HFFc6 (cell line): ENCODE measurements around the gene IL31RA. TPM values are rescaled to one million over a fixed set of nuclear protein-coding genes. Genes with fewer than 3 reads are reported as not detected.

Source experiments
- DNase-seq: peaks from one replicate; pipeline ENCODE4 v3.0.0-alpha.2; 2018
- H3K27ac Mint-ChIP-seq: 2 replicates; pipeline ENCODE4 v1.8.0; 2020; ENCODE audit warnings: mild to moderate bottlenecking, mixed read lengths
- H3K27me3 Mint-ChIP-seq: 2 replicates; pipeline ENCODE4 v1.8.0; 2021; ENCODE audit warnings: mild to moderate bottlenecking, moderate library complexity, mixed read lengths; ENCODE audit not compliant: insufficient read depth
- H3K36me3 Mint-ChIP-seq: 2 replicates; pipeline ENCODE4 v1.8.0; 2021; ENCODE audit warnings: low read depth, mixed read lengths
- H3K4me1 Mint-ChIP-seq: 2 replicates; pipeline ENCODE4 v1.8.0; 2020; ENCODE audit warnings: low read depth, mixed read lengths
- H3K4me3 Mint-ChIP-seq: 2 replicates; pipeline ENCODE4 v1.8.0; 2020; ENCODE audit warnings: mild to moderate bottlenecking, moderate library complexity, mixed read lengths
- H3K9me3 Mint-ChIP-seq: 2 replicates; pipeline ENCODE4 v1.8.0; 2020; ENCODE audit warnings: mild to moderate bottlenecking, mixed read lengths
- total RNA-seq, 6 experiments: library from RNA; stranded (reverse); fragmentation: NEBNext Ultra II Directional; extraction: Animal tissue kit (Norgen Biotek cat#: 25700); gene quantifications; 2 replicates in 1 of 6; 3 replicates in 5 of 6; pipeline ENCODE4 v1.2.3, GENCODE V29; 2021
- TF ChIP-seq, protein P1 (sequence below): fragments of 200-600 bp; sonication (generic); IDR thresholded peaks from 2 replicates; pipeline ENCODE4 v1.5.0; 2021; ENCODE audit warnings: antibody characterized with exemption, mild to moderate bottlenecking

The IL31RA gene
- total RNA-seq, 6 experiments from 2014 or later = 0.12 to 0.26 (median 0.19) TPM; not detected in 2

DNA sequence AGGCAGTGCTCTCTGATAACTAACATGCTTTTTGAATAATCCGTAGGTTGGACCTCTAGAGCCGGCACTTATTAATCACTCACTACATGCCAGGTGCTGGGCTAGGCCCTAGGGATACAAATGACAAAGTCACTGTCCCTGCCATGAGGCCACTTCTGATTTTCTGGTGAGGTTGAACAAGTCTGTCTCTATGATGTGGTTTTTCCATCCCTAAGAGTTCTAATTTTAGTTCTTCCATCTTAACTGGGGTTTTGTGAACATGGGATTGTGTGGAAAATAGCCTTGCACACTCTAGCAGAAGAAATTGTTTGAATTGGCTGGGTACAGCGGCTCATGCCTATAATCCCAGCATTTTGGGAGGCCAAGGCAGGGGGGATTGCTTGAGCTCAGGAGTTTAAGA is 64.6 kb downstream of the IL31RA start:
- no peaks in the 10 kb centered on the region for H3K36me3 Mint-ChIP-seq
- peaks cover 6% of the 10 kb centered on the region for H3K27me3 Mint-ChIP-seq
- TF ChIP-seq, protein P1, sequence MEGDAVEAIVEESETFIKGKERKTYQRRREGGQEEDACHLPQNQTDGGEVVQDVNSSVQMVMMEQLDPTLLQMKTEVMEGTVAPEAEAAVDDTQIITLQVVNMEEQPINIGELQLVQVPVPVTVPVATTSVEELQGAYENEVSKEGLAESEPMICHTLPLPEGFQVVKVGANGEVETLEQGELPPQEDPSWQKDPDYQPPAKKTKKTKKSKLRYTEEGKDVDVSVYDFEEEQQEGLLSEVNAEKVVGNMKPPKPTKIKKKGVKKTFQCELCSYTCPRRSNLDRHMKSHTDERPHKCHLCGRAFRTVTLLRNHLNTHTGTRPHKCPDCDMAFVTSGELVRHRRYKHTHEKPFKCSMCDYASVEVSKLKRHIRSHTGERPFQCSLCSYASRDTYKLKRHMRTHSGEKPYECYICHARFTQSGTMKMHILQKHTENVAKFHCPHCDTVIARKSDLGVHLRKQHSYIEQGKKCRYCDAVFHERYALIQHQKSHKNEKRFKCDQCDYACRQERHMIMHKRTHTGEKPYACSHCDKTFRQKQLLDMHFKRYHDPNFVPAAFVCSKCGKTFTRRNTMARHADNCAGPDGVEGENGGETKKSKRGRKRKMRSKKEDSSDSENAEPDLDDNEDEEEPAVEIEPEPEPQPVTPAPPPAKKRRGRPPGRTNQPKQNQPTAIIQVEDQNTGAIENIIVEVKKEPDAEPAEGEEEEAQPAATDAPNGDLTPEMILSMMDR = no peak
- 0 out of 2 replicates have a peak, but pooled peaks cover 6% of the 10 kb centered on the region for H3K4me1 Mint-ChIP-seq
- H3K27ac Mint-ChIP-seq = no peak overlapping the region
- no peaks in the 10 kb centered on the region for H3K9me3 Mint-ChIP-seq
- DNase-seq = no peak
- no peak overlapping the region for H3K4me3 Mint-ChIP-seq

DNA sequence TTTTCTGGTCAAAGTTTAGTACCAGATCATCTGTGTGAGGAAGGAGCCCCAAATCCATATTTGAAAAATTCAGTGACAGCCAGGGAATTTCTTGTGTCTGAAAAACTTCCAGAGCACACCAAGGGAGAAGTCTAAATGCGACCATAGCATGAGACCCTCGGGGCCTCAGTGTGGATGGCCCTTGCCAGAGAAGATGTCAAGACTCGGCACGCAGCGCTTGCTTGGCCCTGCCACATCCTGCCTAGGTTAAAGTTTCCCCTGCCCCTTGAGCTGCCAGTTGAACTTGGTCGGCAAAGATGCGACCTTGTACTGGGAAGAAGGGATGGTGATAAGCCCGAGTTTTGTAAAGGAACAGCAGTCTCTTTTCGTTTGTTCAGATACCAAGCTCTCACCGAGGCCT is 65.8 kb downstream of the IL31RA start:
- Mint-ChIP-seq H3K4me1 (0 out of 2 replicates have a peak, but pooled peaks cover 6% of the 10 kb centered on the region), H3K27me3 (peaks cover 7% of the 10 kb centered on the region), H3K36me3 (no peaks in the 10 kb centered on the region), H3K9me3 (no peaks in the 10 kb centered on the region), H3K27ac (no peak overlapping the region), H3K4me3 (no peak overlapping the region)
- no peak for DNase-seq
- TF ChIP-seq, protein P1 = no peak

DNA sequence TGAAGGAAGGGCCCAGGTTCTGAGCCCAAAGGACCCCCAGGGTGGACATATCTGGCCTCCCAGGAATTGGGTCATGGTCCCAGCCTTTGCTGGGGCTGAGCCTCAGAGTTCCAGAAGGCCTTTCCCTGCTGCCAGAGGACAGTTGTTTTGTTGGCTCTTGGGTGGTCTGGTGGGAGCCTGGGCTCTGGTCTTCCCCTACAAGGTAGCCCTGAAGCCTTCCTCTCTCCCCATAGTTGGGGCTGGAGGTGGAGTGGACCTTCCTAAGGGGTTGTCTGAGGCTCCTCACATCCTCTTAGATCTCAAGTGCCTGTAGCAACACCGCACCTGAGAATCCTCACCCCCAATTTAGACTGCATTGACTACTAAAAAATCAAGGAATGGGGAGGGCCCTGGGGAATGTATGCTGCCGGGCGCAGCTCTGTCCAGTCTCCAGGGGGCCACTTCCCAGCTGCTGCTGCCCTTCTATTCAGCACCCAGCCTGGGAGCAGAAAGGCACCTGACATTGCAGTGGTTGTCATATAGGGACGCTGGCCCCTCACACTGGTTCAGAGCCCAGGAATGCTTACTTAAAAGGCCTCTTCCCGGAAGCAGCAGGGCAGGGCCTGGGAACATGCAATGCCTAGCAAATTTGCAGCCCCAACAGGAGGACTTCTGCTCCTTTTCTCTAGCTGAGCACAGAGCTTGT is 66.4 kb downstream of the IL31RA start:
- H3K4me3 Mint-ChIP-seq = no peak overlapping the region
- no peaks in the 10 kb centered on the region for H3K9me3 Mint-ChIP-seq
- 0 out of 2 replicates have a peak, but pooled peaks cover 6% of the 10 kb centered on the region for H3K4me1 Mint-ChIP-seq
- H3K36me3 Mint-ChIP-seq = no peaks in the 10 kb centered on the region
- TF ChIP-seq, protein P1 = no peak
- H3K27ac Mint-ChIP-seq = no peak overlapping the region
- no peak for DNase-seq
- peaks cover 8% of the 10 kb centered on the region for H3K27me3 Mint-ChIP-seq

DNA sequence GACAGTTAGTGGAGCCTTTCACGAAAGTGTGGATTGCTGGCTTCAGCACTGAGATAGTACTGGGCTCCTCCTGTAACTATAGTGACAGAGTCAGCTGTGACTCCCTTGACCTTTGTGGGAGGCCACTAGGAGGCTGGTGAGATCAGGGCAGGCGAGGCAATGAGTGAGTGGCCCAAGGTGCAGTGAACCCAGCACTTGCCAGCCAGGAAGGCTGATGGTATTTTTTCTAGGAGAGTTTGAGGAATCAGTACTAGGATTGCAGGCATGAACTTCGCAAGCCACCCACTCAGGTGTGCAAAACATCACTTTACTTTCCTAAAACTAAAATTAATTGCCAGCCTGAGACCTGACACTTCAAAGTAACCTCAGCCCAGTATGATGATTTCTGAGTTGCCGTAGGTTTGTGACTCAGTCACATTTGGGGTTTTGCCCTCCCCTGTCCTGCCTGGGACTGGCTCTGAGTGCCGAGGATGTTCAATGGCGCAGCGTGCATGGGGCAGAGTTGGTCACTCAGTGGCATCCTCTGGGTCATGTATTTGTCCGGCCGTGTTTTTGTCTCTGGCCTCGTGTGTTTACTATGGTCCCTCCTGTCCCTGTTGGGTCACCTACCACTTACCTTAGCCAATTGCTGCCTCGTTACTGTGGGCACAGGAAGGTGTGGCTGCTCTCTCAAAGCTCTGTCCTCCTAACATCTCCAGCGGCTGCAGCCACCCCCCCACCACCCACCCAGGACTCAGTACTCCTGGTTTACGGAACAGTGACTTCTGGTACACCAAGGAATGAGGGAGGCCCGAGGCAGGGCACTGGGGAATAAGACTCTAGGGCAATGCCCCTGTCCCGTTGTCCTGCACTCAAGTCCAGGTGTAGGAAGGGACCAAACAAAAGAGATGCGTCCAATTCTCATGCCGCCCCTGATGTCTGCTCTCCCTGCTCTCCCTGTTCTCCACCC is 67.2 kb downstream of the IL31RA start:
- H3K36me3 Mint-ChIP-seq = no peaks in the 10 kb centered on the region
- no peak overlapping the region for H3K27ac Mint-ChIP-seq
- TF ChIP-seq, protein P1 = no peak
- H3K27me3 Mint-ChIP-seq = peaks cover 8% of the 10 kb centered on the region
- no peaks in the 10 kb centered on the region for H3K9me3 Mint-ChIP-seq
- peaks cover 9% of the 10 kb centered on the region for H3K4me1 Mint-ChIP-seq
- no peak overlapping the region for H3K4me3 Mint-ChIP-seq
- DNase-seq = no peak

DNA sequence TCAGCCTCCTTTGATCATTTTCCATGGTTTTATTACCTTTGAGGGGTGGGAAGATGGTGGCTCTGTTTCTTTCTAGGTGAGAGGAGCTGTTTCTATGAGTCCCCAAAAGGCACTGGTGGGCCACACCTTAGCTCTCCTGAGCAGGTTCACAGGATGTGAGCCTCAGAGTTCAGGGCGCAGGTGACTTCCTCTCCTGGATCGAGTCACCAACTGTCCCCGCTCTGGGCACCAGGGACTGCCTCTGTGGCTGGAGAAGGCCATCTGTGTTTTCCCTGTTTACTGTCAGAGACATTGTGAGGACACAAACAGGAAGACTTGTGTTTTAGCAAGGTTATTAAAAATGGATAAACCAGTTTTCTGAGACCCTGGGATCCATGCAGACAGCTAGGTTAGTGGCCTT is 68.5 kb downstream of the IL31RA start:
- peaks cover 13% of the 10 kb centered on the region for H3K27me3 Mint-ChIP-seq
- no peak overlapping the region for H3K4me3 Mint-ChIP-seq
- DNase-seq = no peak
- peaks cover 8% of the 10 kb centered on the region for H3K4me1 Mint-ChIP-seq
- H3K27ac Mint-ChIP-seq = no peak overlapping the region
- TF ChIP-seq, protein P1 = no peak
- no peaks in the 10 kb centered on the region for H3K36me3 Mint-ChIP-seq
- no peaks in the 10 kb centered on the region for H3K9me3 Mint-ChIP-seq
